WTC11 (cell line): Measurements from ENCODE around the gene GSTT2B.
A peak's percentile ranks its signal among the peaks of the same experiment; 100 is the strongest.

Source experiments
- NR2C2 ChIP-seq: sonication (generic); formaldehyde crosslinking; IDR thresholded peaks from 2 replicates; pipeline ENCODE4 v1.8.0; 2022; ENCODE audit warnings: mild to moderate bottlenecking, missing genetic modification reagents
- ZNF219 ChIP-seq: sonication (generic); formaldehyde crosslinking; IDR thresholded peaks from 2 replicates; pipeline ENCODE4 v1.8.0; 2023; ENCODE audit warnings: missing genetic modification reagents, mild to moderate bottlenecking, borderline replicate concordance
- TF ChIP-seq, protein P1 (sequence below): fragments of 200-600 bp; IDR thresholded peaks from 2 replicates; pipeline ENCODE4 v1.8.0; 2022; ENCODE audit warnings: antibody characterized with exemption
- TF ChIP-seq, protein P2 (sequence below): sonication (generic); formaldehyde crosslinking; IDR thresholded peaks from 2 replicates; pipeline ENCODE4 v1.8.1; 2022; ENCODE audit warnings: low read depth, missing genetic modification reagents, borderline replicate concordance
- TF ChIP-seq, protein P3 (sequence below): sonication (generic); formaldehyde crosslinking; IDR thresholded peaks from 2 replicates; pipeline ENCODE4 v1.8.0; 2022; ENCODE audit warnings: mild to moderate bottlenecking, missing genetic modification reagents
- TF ChIP-seq, protein P4 (sequence below): sonication (generic); formaldehyde crosslinking; IDR thresholded peaks from 2 replicates; pipeline ENCODE4 v1.8.1; 2023; ENCODE audit warnings: mild to moderate bottlenecking, missing genetic modification reagents, moderate library complexity

DNA sequence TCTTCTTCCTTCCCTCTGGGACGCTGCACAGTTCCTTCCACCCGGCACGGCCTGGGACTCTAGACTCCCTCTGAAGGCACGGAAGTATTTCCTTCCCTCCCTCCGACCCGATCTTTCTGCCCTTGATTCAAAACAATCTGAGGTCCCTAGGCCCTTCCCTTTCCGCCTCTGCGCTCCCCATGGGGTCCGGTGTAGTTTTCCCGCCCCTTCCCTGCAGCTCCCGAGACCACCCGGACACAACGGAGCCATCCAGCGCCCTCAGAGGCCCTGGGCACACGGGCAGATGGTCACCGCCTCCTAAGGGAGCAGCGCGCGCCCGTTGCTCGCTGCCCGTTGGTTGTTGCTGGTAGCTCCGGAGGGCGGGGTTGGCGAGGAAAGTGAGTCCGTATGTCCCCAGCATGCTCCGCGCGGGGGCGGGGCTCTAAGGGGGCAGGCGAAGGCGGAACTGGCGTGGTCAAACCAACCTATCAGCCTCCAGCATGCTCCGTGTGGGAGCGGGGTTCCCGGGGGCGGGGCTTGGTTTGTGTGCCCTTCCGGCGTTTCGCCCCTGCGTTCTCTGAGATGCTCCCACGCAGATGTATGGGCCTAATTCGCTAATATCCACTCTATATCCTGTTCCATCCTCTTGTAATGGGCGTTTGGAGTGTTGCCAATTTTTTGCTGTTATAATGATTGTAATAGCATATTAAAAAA, 47.2 kb downstream of the GSTT2B start:
- TF ChIP-seq, protein P1, sequence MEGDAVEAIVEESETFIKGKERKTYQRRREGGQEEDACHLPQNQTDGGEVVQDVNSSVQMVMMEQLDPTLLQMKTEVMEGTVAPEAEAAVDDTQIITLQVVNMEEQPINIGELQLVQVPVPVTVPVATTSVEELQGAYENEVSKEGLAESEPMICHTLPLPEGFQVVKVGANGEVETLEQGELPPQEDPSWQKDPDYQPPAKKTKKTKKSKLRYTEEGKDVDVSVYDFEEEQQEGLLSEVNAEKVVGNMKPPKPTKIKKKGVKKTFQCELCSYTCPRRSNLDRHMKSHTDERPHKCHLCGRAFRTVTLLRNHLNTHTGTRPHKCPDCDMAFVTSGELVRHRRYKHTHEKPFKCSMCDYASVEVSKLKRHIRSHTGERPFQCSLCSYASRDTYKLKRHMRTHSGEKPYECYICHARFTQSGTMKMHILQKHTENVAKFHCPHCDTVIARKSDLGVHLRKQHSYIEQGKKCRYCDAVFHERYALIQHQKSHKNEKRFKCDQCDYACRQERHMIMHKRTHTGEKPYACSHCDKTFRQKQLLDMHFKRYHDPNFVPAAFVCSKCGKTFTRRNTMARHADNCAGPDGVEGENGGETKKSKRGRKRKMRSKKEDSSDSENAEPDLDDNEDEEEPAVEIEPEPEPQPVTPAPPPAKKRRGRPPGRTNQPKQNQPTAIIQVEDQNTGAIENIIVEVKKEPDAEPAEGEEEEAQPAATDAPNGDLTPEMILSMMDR = no peak
- TF ChIP-seq, protein P2, sequence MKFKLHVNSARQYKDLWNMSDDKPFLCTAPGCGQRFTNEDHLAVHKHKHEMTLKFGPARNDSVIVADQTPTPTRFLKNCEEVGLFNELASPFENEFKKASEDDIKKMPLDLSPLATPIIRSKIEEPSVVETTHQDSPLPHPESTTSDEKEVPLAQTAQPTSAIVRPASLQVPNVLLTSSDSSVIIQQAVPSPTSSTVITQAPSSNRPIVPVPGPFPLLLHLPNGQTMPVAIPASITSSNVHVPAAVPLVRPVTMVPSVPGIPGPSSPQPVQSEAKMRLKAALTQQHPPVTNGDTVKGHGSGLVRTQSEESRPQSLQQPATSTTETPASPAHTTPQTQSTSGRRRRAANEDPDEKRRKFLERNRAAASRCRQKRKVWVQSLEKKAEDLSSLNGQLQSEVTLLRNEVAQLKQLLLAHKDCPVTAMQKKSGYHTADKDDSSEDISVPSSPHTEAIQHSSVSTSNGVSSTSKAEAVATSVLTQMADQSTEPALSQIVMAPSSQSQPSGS (CRISPR knock-in tag) = no peak
- TF ChIP-seq, protein P3, sequence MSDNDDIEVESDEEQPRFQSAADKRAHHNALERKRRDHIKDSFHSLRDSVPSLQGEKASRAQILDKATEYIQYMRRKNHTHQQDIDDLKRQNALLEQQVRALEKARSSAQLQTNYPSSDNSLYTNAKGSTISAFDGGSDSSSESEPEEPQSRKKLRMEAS (CRISPR knock-in tag) = peak; percentile 96
- TF ChIP-seq, protein P4, sequence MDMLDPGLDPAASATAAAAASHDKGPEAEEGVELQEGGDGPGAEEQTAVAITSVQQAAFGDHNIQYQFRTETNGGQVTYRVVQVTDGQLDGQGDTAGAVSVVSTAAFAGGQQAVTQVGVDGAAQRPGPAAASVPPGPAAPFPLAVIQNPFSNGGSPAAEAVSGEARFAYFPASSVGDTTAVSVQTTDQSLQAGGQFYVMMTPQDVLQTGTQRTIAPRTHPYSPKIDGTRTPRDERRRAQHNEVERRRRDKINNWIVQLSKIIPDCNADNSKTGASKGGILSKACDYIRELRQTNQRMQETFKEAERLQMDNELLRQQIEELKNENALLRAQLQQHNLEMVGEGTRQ (CRISPR knock-in tag) = peak; percentile 48
- TF ChIP-seq ZNF219 (no peak), NR2C2 (no peak)
